Right lung (tissue), 5 donors: ENCODE data around the gene LMTK2. TPM values are rescaled to one million over a fixed set of nuclear protein-coding genes. Genes with fewer than 3 reads are reported as not detected.
"Not testable (repeated sequence)": the region's sequence is repeated elsewhere in the genome, so short reads cannot be mapped to it uniquely, and the experiment has no call there.

ENCODE experiments used
- DNase-seq, 2 donors: peaks; one replicate each; pipeline ENCODE4 v3.0.0-alpha.2; 2013
- polyA plus RNA-seq, 5 donors: library from polyadenylated mRNA; unstranded; fragments of 120-200 nt; gene quantifications; one replicate each; pipeline versions ENCODE4 v1.2.1 to v1.2.3, GENCODE V29; 2013; ENCODE audit warnings: inconsistent platforms in 1 of 5, low replicate concordance in 1 of 5; ENCODE audit not compliant: insufficient read length in 5 of 5, insufficient read depth in 1 of 5

Gene LMTK2
- polyA plus RNA-seq, 5 donors, result 12.8 to 17.0 (median 13.4) TPM

DNA sequence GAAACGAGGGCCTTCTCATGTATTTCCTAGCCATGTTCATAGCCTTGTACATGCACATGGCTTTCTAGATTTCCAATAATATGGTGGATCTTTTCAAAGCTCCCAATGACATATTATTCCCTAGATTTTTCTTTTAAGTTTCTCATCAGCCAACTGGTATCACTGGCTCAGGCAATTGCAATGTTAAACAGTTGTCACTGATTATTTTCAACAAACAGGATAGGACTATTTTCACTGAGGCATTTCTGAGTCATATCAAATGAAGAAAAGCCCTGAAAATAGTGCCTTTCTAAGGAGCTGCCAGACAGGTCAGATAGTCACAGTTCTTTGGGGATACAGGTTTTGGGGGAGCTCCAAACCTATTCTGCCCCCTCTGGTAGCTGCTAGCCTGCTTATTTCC, 4.5 kb upstream of the LMTK2 start:
- DNase-seq, result no peak

GRCh38 chr7:98105942-98106544, 619 bp upstream of the LMTK2 start:
- DNase-seq, result no peak

GRCh38 chr7:98107313-98107721, 655 bp downstream of the LMTK2 start:
- DNase-seq, result no peak

- peak in 1 of 2 donors; percentile 37 for DNase-seq
These were observed 3.8 kb downstream of the LMTK2 start for GRCh38 chr7:98110249-98111022.

DNA sequence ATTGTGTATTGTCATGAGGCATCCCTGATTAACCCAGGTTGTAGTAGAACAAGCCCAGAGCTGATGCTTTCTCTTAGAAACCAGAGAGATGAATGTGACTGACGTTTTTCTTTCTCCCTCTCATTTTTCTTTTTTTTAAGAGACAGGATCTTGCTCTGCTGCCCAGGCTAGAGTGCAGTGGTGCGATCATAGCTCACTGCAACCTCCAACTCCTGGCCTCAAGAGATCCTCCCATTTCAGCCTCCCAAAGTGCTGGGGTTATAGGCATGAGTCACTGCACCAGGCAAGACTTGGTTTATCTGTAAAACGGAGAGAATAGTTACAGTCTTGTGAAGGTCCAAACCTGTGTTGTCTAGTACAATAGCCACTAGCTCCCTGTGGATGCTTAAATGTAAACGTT, 5.4 kb downstream of the LMTK2 start:
- DNase-seq, result no peak

DNA sequence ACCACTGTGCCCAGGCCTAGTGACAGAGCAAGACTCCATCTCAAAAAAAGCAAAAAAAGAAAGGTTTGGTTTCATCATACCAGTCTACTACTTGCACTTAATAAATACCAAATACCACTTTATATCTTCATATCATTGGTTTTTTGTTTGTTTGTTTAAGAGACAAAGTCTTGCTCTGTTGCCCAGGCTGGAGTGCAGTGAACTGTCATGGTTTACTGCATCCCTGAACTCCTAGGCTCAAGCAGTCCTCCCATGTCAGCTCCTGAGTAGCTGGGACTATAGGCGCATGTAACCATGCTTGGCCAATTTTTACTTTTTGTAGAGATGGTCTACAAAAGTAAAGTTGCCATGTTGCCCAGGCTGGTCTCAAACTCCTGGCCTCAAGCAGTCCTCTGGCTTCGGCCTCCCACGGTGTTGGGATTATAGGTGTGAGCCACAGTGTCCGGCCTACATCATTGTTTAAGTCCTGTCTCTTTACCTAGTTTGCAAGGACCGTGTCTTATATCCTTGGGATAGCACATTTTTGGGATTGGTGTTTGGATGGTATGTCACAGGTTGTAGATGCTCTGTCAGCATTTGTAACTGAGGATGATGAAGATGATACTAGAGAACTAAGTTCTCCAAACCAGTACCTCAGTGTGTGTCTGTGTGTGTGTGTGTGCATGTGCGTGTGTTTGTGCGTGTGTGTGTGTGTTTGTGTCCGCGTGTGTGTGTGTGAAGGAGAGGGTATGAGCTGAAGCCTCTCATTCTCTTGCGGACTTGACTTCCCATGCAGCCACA, 9.3 kb downstream of the LMTK2 start:
- no peak for DNase-seq

GRCh38 chr7:98116656-98117461, 10.2 kb downstream of the LMTK2 start:
- DNase-seq, result no peak

GRCh38 chr7:98119256-98119918, 12.7 kb downstream of the LMTK2 start:
- no peak for DNase-seq

DNA sequence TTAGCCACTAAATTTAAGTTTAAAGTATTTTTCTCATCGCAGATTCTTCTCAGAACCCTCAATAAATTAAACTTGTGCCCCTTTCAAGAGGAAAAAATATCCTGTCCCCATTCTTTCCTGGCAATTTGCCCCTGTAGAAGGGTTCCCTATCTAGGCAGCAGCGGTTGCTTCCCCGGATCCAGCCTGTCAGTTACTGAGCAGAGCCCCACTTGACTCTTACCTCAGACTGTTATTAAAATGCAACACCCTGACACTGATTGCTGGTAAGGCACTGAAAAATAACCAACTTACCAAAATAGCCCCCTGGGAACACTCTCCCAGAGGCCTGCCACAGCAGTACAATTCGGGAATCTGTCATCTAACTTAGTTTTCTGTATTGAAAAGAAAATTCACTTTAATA, 13.9 kb downstream of the LMTK2 start:
- DNase-seq, result no peak

GRCh38 chr7:98121388-98121787, 14.7 kb downstream of the LMTK2 start:
- not testable (repeated sequence) for DNase-seq

GRCh38 chr7:98123365-98123696, 16.7 kb downstream of the LMTK2 start:
- DNase-seq, result no peak

DNA sequence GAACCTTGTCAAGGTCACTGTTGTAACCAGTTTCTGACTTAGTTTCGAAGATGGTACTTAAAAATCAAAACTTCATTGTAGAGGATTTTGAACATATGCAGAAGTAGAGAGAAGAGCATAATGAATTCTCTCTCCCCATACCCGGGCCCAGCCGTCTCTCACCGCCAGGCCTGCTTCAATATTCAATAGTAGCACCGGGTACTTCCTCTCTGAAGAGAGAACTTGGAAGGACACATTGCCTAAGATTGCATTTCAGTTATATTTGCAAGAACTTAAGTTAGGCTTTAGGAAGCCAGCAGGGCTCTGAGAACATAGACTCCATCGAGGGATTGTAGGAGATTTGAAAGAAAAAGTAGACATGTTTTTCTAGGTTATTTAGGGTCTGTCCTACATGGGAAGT, 19.1 kb downstream of the LMTK2 start:
- DNase-seq, result no peak

GRCh38 chr7:98126311-98127142, 19.9 kb downstream of the LMTK2 start:
- DNase-seq, result no peak

- no peak for DNase-seq
These were observed 21.7 kb downstream of the LMTK2 start for GRCh38 chr7:98128346-98128745.

DNA sequence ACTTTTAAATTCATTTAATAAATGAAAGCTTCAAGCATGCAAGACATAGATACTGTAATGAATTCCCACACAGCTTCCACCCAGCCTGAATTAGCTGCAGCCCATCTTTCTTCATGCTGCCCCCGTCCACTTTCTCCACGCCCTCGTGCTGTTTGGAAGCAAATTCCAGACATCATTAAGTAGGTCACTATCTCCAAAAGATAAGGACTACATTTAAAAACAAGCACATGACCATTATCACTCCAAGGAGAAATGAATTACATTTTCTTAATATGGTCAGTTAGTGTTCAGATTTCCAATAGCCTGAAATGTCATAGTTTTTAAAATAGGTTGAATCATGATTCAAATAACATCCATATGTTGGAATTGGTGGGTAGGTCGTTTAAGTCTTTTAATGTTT, 24.3 kb downstream of the LMTK2 start:
- DNase-seq, result no peak

- DNase-seq, result no peak
These were observed 26.5 kb downstream of the LMTK2 start for GRCh38 chr7:98133181-98133580.

- no peak for DNase-seq
These were observed 27.1 kb downstream of the LMTK2 start for GRCh38 chr7:98133621-98134303.

- DNase-seq, result no peak
These were observed 28.0 kb downstream of the LMTK2 start for GRCh38 chr7:98134420-98135228.

DNA sequence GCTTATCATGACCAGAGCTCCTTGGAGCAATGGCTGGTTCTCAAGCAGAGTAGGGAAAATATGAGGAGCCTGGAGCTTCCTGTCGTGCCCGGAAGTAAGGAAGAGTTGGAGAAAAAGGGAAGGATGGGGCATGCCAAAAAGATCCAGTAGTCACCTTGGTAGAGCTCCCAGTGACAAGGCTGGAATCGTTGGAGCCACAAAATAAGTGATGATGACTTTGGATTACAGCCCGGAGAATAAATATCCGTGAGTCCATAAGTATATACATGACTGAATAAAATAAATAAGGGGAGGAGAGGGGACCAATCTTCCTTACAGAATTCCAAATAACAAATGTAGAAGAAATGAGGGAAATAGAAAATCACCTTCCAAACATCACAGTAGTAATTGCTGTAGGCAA, 29.3 kb downstream of the LMTK2 start:
- DNase-seq, result no peak
